ENCODE data around the gene RPS21.
"Not testable (repeated sequence)": the region's sequence is repeated elsewhere in the genome, so short reads cannot be mapped to it uniquely, and the experiment has no call there.

RPS21 gene

GRCh38 chr20:62366370-62367135 is 20.4 kb upstream of the RPS21 start:
- peak; percentile 36 for DNase-seq

GRCh38 chr20:62367136-62367632 is 19.7 kb upstream of the RPS21 start, which contains the start of gene LAMA5:
Gene LAMA5, minus strand, starts transcription at chr20:62367312. Its CDS starts 67 bp downstream, at chr20:62367245.
- DNase-seq: no peak

- DNase-seq: no peak
These were observed 19.1 kb upstream of the RPS21 start for GRCh38 chr20:62367633-62368391.

GRCh38 chr20:62368392-62368975 is 18.4 kb upstream of the RPS21 start:
- no peak for DNase-seq

GRCh38 chr20:62368976-62369814 is 17.7 kb upstream of the RPS21 start:
- no peak for DNase-seq

- DNase-seq: no peak
These were observed 17.1 kb upstream of the RPS21 start for GRCh38 chr20:62369815-62370114.

GRCh38 chr20:62370115-62370806 is 16.6 kb upstream of the RPS21 start:
- DNase-seq: no peak

- DNase-seq: no peak
These were observed 15.9 kb upstream of the RPS21 start for GRCh38 chr20:62370807-62371587.

- DNase-seq: no peak
These were observed 15.3 kb upstream of the RPS21 start for GRCh38 chr20:62371588-62372041.

- DNase-seq: no peak
These were observed 14.6 kb upstream of the RPS21 start for GRCh38 chr20:62372042-62372993.

GRCh38 chr20:62373631-62374179 is 13.2 kb upstream of the RPS21 start:
- DNase-seq: not testable (repeated sequence)

GRCh38 chr20:62374331-62375152 is 12.4 kb upstream of the RPS21 start:
- no peak for DNase-seq

GRCh38 chr20:62376112-62377063 is 10.5 kb upstream of the RPS21 start:
- no peak for DNase-seq

GRCh38 chr20:62377064-62377461 is 9.8 kb upstream of the RPS21 start:
- no peak for DNase-seq

GRCh38 chr20:62377615-62378178 is 9.2 kb upstream of the RPS21 start:
- peak; percentile 53 for DNase-seq

- no peak for DNase-seq
These were observed 8.7 kb upstream of the RPS21 start for GRCh38 chr20:62378215-62378614.

- DNase-seq: no peak
These were observed 5.6 kb upstream of the RPS21 start for GRCh38 chr20:62381202-62381797.
